ENCODE measurements around the gene PDE1C.

GRCh38 chr7:31878875-31879274, 191.3 kb downstream of the PDE1C start:
- no peak for TF ChIP-seq POLR2A (IDR thresholded peaks at IDR 0.05)
- TF ChIP-seq CTCF (IDR thresholded peaks at IDR 0.05) = no peak
